Panc1 (cell line): ENCODE measurements around the gene TBCK.

Experiments
- CTCF ChIP-seq: fragments of 450-650 bp; IDR thresholded peaks from 2 replicates; pipeline ENCODE4 v1.5.1; 2017; ENCODE audit warnings: mild to moderate bottlenecking
- POLR2AphosphoS5 ChIP-seq: IDR thresholded peaks from 2 replicates; pipeline ENCODE4 v1.6.1; 2012; ENCODE audit warnings: mild to moderate bottlenecking, low read depth, low read length, moderate library complexity
- SIN3A ChIP-seq: IDR thresholded peaks from 2 replicates; pipeline ENCODE4 v1.6.1; 2012; ENCODE audit warnings: low read depth, mild to moderate bottlenecking, low read length, moderate library complexity, borderline replicate concordance; ENCODE audit not compliant: insufficient read depth
- TCF7L2 ChIP-seq: IDR thresholded peaks from 2 replicates; pipeline ENCODE4 v1.6.1; 2011; ENCODE audit warnings: mild to moderate bottlenecking, low read depth, low read length, inconsistent platforms

GRCh38 chr4:106302062-106302438, 14.0 kb downstream of the TBCK start:
- no peak for TF ChIP-seq CTCF
- TF ChIP-seq POLR2AphosphoS5: no peak
- TF ChIP-seq SIN3A: no peak
- TF ChIP-seq TCF7L2: no peak
